H1 (cell line): Measurements from ENCODE around the gene ZNF738. TPM values are rescaled to one million over a fixed set of nuclear protein-coding genes. Genes with fewer than 3 reads are reported as not detected.

ENCODE experiments used
- CTCF ChIA-PET: fragments of 300-600 bp; sonication (Branson Sonifier 250); formaldehyde crosslinking; loops from one replicate; lab custom pipeline; 2021; ENCODE audit not compliant: partially characterized antibody; lab: Charles Lee
- POLR2A ChIA-PET: fragments of 300-600 bp; sonication (Branson Sonifier 250); formaldehyde crosslinking; loops from one replicate; lab custom pipeline; 2021; ENCODE audit warnings: inconsistent platforms; ENCODE audit not compliant: partially characterized antibody; lab: Charles Lee
- DNase-seq, 2 experiments: peaks; one replicate each; pipeline versions ENCODE4 v3.0.0 to v3.0.0-alpha.2; 2010 to 2022; ENCODE audit warnings: low spot score in 2 of 2, low read depth in 1 of 2, mixed read lengths in 1 of 2
- FAIRE-seq: peaks from 2 replicates; lab custom pipeline; 2011; peaks lifted over from hg19 to GRCh38; lab: Jason Lieb, UNC
- H2AFZ ChIP-seq: 2 replicates; pipeline ENCODE4 v1.8.1; 2012; ENCODE audit warnings: low read length, inconsistent platforms
- H2AK5ac ChIP-seq: 2 replicates; pipeline ENCODE4 v1.6.1; 2013; ENCODE audit warnings: low read depth, low read length
- H2BK120ac ChIP-seq: replicated peaks from 2 replicates; pipeline ENCODE3; 2013; ENCODE audit warnings: low read depth, low read length, inconsistent platforms
- H2BK12ac ChIP-seq: 2 replicates; pipeline ENCODE4 v1.6.1; 2013; ENCODE audit warnings: low read depth, low read length
- H2BK15ac ChIP-seq: 2 replicates; pipeline ENCODE4 v1.6.1; 2013; ENCODE audit warnings: low read length
- H2BK20ac ChIP-seq: 2 replicates; pipeline ENCODE4 v1.6.1; 2013; ENCODE audit warnings: low read length
- H2BK5ac ChIP-seq: 2 replicates; pipeline ENCODE4 v1.6.1; 2013; ENCODE audit warnings: low read depth, low read length
- H3K14ac ChIP-seq: 2 replicates; pipeline ENCODE4 v1.6.1; 2013; ENCODE audit warnings: inconsistent platforms; ENCODE audit not compliant: insufficient read length
- H3K18ac ChIP-seq: 2 replicates; pipeline ENCODE4 v1.6.1; 2013; ENCODE audit warnings: low read length; ENCODE audit errors: extremely low read depth
- H3K23ac ChIP-seq: 2 replicates; pipeline ENCODE4 v1.6.1; 2013; ENCODE audit warnings: inconsistent platforms; ENCODE audit not compliant: insufficient read length
- H3K23me2 ChIP-seq: 2 replicates; pipeline ENCODE4 v1.6.1; 2013; ENCODE audit warnings: low read depth, low read length
- H3K27ac ChIP-seq: 2 replicates; pipeline ENCODE4 v1.6.1; 2011; ENCODE audit warnings: low read depth, low read length, inconsistent platforms
- H3K27me3 ChIP-seq, 4 experiments: replicated peaks in 1 of 4; 1 replicate in 1 of 4; 2 replicates in 3 of 4; pipeline versions ENCODE4 v1.6.1 to v1.8.1; 2011 to 2013; ENCODE audit warnings: low read length in 3 of 4, mild to moderate bottlenecking in 3 of 4, inconsistent platforms in 2 of 4, mixed read lengths in 2 of 4, moderate library complexity in 1 of 4; ENCODE audit not compliant: control insufficient read depth in 3 of 4, insufficient read depth in 3 of 4; ENCODE audit errors: extremely low read depth in 1 of 4
- H3K36me3 ChIP-seq, 4 experiments: 2 replicates each; pipeline versions ENCODE4 v1.6.1 to v1.8.1; 2011 to 2013; ENCODE audit warnings: mild to moderate bottlenecking in 4 of 4, low read length in 3 of 4, moderate library complexity in 2 of 4, control low read depth in 1 of 4, inconsistent platforms in 1 of 4; ENCODE audit not compliant: insufficient read depth in 4 of 4, control insufficient read depth in 2 of 4
- H3K4ac ChIP-seq: replicated peaks from 2 replicates; pipeline ENCODE3; 2013; ENCODE audit warnings: low read length, low read depth, mixed read lengths, inconsistent platforms; ENCODE audit not compliant: insufficient read length
- H3K4me1 ChIP-seq, 4 experiments: replicated peaks in 1 of 4; 1 replicate in 1 of 4; 2 replicates in 3 of 4; pipeline versions ENCODE4 v1.6.1 to v1.8.1; 2011 to 2013; ENCODE audit warnings: low read length in 3 of 4, inconsistent platforms in 2 of 4, mixed read lengths in 1 of 4; ENCODE audit not compliant: insufficient read depth in 4 of 4, control insufficient read depth in 3 of 4
- H3K4me2 ChIP-seq, 2 experiments: 2 replicates each; pipeline versions ENCODE4 v1.6.1 to v1.8.1; 2011 to 2013; ENCODE audit warnings: low read depth in 2 of 2, low read length in 2 of 2, control low read depth in 1 of 2, inconsistent platforms in 1 of 2, mild to moderate bottlenecking in 1 of 2; ENCODE audit not compliant: insufficient read depth in 1 of 2
- H3K4me3 ChIP-seq, 4 experiments: fragments of 200-600, 300-600 bp in 1 of 4; sonication (generic), shearing (Covaris generic), sonication (Bioruptor Twin) in 1 of 4; 2 replicates each; pipeline versions ENCODE4 v1.5.1 to v1.8.1; 2011 to 2016; ENCODE audit warnings: low read length in 4 of 4, low read depth in 3 of 4, control low read depth in 2 of 4, inconsistent platforms in 2 of 4, mild to moderate bottlenecking in 2 of 4, mixed read lengths in 1 of 4, moderate library complexity in 1 of 4; ENCODE audit not compliant: insufficient read depth in 2 of 4; ENCODE audit errors: extremely low read depth in 1 of 4
- H3K56ac ChIP-seq: replicated peaks from 2 replicates; pipeline ENCODE3; 2013; ENCODE audit warnings: low read depth, mild to moderate bottlenecking, mixed read lengths, low read length, inconsistent platforms; ENCODE audit not compliant: insufficient read length
- H3K79me1 ChIP-seq: 2 replicates; pipeline ENCODE4 v1.6.1; 2013; ENCODE audit warnings: low read depth, low read length, control low read depth
- H3K79me2 ChIP-seq, 2 experiments: 2 replicates each; pipeline versions ENCODE4 v1.6.1 to v1.8.1; 2012 to 2013; ENCODE audit warnings: low read length in 2 of 2, mild to moderate bottlenecking in 2 of 2, inconsistent platforms in 1 of 2; ENCODE audit not compliant: insufficient read depth in 2 of 2, control insufficient read depth in 1 of 2
- H3K9ac ChIP-seq, 4 experiments: replicated peaks in 1 of 4; 1 replicate in 1 of 4; 2 replicates in 3 of 4; pipeline versions ENCODE4 v1.6.1 to v1.8.1; 2011 to 2013; ENCODE audit warnings: low read depth in 3 of 4, low read length in 3 of 4, control low read depth in 2 of 4, mild to moderate bottlenecking in 2 of 4, moderate library complexity in 2 of 4, inconsistent platforms in 1 of 4; ENCODE audit errors: extremely low read depth in 1 of 4
- H3K9me3 ChIP-seq, 2 experiments: 2 replicates each; pipeline versions ENCODE4 v1.6.1 to v1.8.1; 2012 to 2013; ENCODE audit warnings: mild to moderate bottlenecking in 2 of 2, moderate library complexity in 2 of 2, control low read depth in 1 of 2, inconsistent platforms in 1 of 2, low read depth in 1 of 2, low read length in 1 of 2, mixed read lengths in 1 of 2; ENCODE audit not compliant: insufficient read depth in 2 of 2
- H4K20me1 ChIP-seq, 2 experiments: replicated peaks in 1 of 2; 2 replicates each; pipeline versions ENCODE3 to v1.8.1; 2011 to 2013; ENCODE audit warnings: inconsistent platforms in 2 of 2, low read length in 2 of 2, mild to moderate bottlenecking in 1 of 2; ENCODE audit not compliant: insufficient read depth in 2 of 2, control insufficient read depth in 1 of 2
- H4K5ac ChIP-seq: 2 replicates; pipeline ENCODE4 v1.6.1; 2013; ENCODE audit warnings: low read length, low read depth, mixed read lengths, inconsistent platforms; ENCODE audit not compliant: insufficient read length
- H4K8ac ChIP-seq: 2 replicates; pipeline ENCODE4 v1.8.0; 2013; ENCODE audit warnings: mild to moderate bottlenecking, moderate library complexity, low read length, inconsistent platforms; ENCODE audit not compliant: insufficient read depth; ENCODE audit errors: extremely low read depth
- H4K91ac ChIP-seq: replicated peaks from 2 replicates; pipeline ENCODE3; 2013; ENCODE audit warnings: low read length, mixed read lengths, inconsistent platforms; ENCODE audit not compliant: insufficient read length
- POLR2A ChIP-seq, 2 experiments: IDR thresholded peaks; 1 replicate in 1 of 2; 2 replicates in 1 of 2; pipeline ENCODE4 v1.6.1; 2011; ENCODE audit warnings: low read depth in 2 of 2, low read length in 2 of 2, mild to moderate bottlenecking in 2 of 2; ENCODE audit errors: control extremely low read depth in 1 of 2
- TBP ChIP-seq: IDR thresholded peaks from 2 replicates; pipeline ENCODE4 v1.6.1; 2011; ENCODE audit warnings: low read depth, low read length, improper control_type of control experiment
- WGBS, 2 experiments: shearing (Covaris generic) in 1 of 2; methylation state at CpG; one replicate each; pipeline versions ENCODE4 v1.1.6 to v1.1.7; 2013 to 2015; ENCODE audit warnings: low lambda C conversion rate in 2 of 2, mixed read lengths in 2 of 2, inconsistent platforms in 1 of 2, low coverage in 1 of 2, missing lambda C conversion rate in 1 of 2; ENCODE audit not compliant: insufficient replicate concordance in 2 of 2, insufficient coverage in 1 of 2, insufficient read length in 1 of 2; ENCODE audit errors: extremely low coverage in 1 of 2, missing lambda C conversion rate in 1 of 2; 5-methylcytosine and 5-hydroxymethylcytosine counted together
- polyA plus RNA-seq, 7 experiments: library from polyadenylated mRNA; depleted of rRNA in 3 of 7; stranded (reverse) in 5 of 7; unstranded in 2 of 7; fragments of >200 nt in 5 of 7; fragments of 200-250 nt in 2 of 7; gene quantifications; 1 replicate in 5 of 7; 2 replicates in 1 of 7; 4 replicates in 1 of 7; pipeline versions ENCODE4 v1.2.1 to v1.2.3, GENCODE V29; 2011 to 2013; ENCODE audit warnings: missing spikeins in 2 of 7, mixed read lengths in 2 of 7
- total RNA-seq: library from RNA; stranded (reverse); fragmentation: NEBNext Ultra II Directional; extraction: Animal tissue kit (Norgen Biotek cat#: 25700); gene quantifications from 2 replicates; pipeline ENCODE4 v1.2.1, GENCODE V29; 2021

The ZNF738 gene
- total and polyA plus RNA-seq, 2 of the 8 experiments (the other 6 are each of a cell fraction or from before 2014, with no cell fraction given) = 78.1 to 148 TPM

- no peak overlapping the region for H2BK15ac ChIP-seq
- H3K9ac ChIP-seq = no peak overlapping the region
- H3K18ac ChIP-seq = no peak overlapping the region
- H3K4me3 ChIP-seq = no peak overlapping the region
- no peak overlapping the region for H3K4me2 ChIP-seq
- 91% methylated on average over 2 of the region's 4 CpGs; no CpG with 5 or more reads in 1 of the 2 experiments for WGBS, 2 experiments
- H3K79me2 ChIP-seq = peaks cover 3 to 99% of the 10 kb centered on the region in 2 experiments; a peak in 3 of 4 replicates
- peaks cover 0 to 11% (median 5%) of the 10 kb centered on the region in 4 experiments; a peak in 4 of 8 replicates for H3K36me3 ChIP-seq
- H4K20me1 ChIP-seq = peaks cover 0 to 15% of the 10 kb centered on the region in 2 experiments
- ChIA-PET POLR2A (interaction anchor here (0.6 to 1.5 kb wide), 5 partner anchors 10 to 1913 kb away, joined by 3 to 5 read pairs (median 4); partner anchors contain the start of gene ZNF738), CTCF (interaction anchor here (1.9 kb wide), 1 partner anchor 120 kb away, joined by 6 read pairs; no protein-coding TSS in a partner anchor)
- H4K8ac ChIP-seq = no peak overlapping the region
- no peak overlapping the region for H2AFZ ChIP-seq
- 0 out of 4 replicates have a peak, but pooled peaks cover 0 to 5% of the 10 kb centered on the region in 2 experiments for H3K9me3 ChIP-seq
- H2BK20ac ChIP-seq = no peak overlapping the region
- no peak overlapping the region for H2BK5ac ChIP-seq
- H3K27ac ChIP-seq = no peak overlapping the region
- H4K91ac ChIP-seq = no peak overlapping the region
- H2BK120ac ChIP-seq = no peak overlapping the region
- H3K14ac ChIP-seq = no peak overlapping the region
- H3K23ac ChIP-seq = no peak overlapping the region
- peaks cover 8% of the 10 kb centered on the region for H3K79me1 ChIP-seq
- peaks cover 0 to 9% (median 4%) of the 10 kb centered on the region in 4 experiments; a peak in 4 of 7 replicates for H3K4me1 ChIP-seq
- no peak overlapping the region for H3K56ac ChIP-seq
- H4K5ac ChIP-seq = no peak overlapping the region
- no peaks in the 10 kb centered on the region; a peak in 1 of 7 replicates for H3K27me3 ChIP-seq
- DNase-seq (no peak), FAIRE-seq (no peak)
- H3K23me2 ChIP-seq = no peaks in the 10 kb centered on the region
- H3K4ac ChIP-seq = no peak overlapping the region
- H2BK12ac ChIP-seq = no peak overlapping the region
- no peak overlapping the region for H2AK5ac ChIP-seq
- TF ChIP-seq TBP (no peak), POLR2A (IDR thresholded peaks at IDR 0.05; ENCODE audit: control extremely low read depth in 1 of 2, low read depth in 2 of 2, low read length in 2 of 2) (0 out of 3 replicates have a peak, but pooled peaks of 1 of the 2 experiments have one; percentile 10)
These were observed 36.8 kb upstream of the ZNF738 start for GRCh38 chr19:21321996-21322395.
